ENCODE data around the gene CPNE9. TPM values are rescaled to one million over a fixed set of nuclear protein-coding genes. Genes with fewer than 3 reads are reported as not detected.

Gene CPNE9
- total RNA-seq, 5 donors from 2014 or later (not counting 1 experiment from before 2014, with no cell fraction given) = 0.19 to 1.5 (median 0.24) TPM; not detected in 1

- Mint-ChIP-seq H3K4me1 (no peaks in the 10 kb centered on the region), H3K27me3 (no peaks in the 10 kb centered on the region), H3K36me3 (peaks cover 83% of the 10 kb centered on the region), H3K27ac (no peak overlapping the region), H3K4me3 (no peak overlapping the region), H3K9me3 (no peaks in the 10 kb centered on the region)
- no peak overlapping the region for H3K4me3 ChIP-seq (ENCODE audit: control insufficient read depth in 1 of 2, extremely low read depth in 1 of 2, low read length in 1 of 2)
- DNase-seq (no peak), ATAC-seq (replicated peaks in 1 of 4) (peak in 1 of 4 experiments; percentile 19)
- peaks cover 43 to 98% of the 10 kb centered on the region in 2 donors for H3K36me3 ChIP-seq (ENCODE audit: control insufficient read depth in 2 of 2, extremely low read depth in 1 of 2, insufficient read depth in 1 of 2, low read length in 1 of 2)
- peaks cover 0 to 2% of the 10 kb centered on the region in 2 experiments for H3K27me3 ChIP-seq (replicated peaks in 1 of 2; ENCODE audit: control insufficient read depth in 2 of 2, extremely low read depth in 1 of 2, insufficient read depth in 2 of 2, low read length in 1 of 2)
- ChIA-PET CTCF (interaction anchor here in 1 of 2 donors (0.5 kb wide), 1 partner anchor 360 kb away, joined by 7 read pairs; no protein-coding TSS in a partner anchor), POLR2A (no interaction called here)
- no peaks in the 10 kb centered on the region for H3K9me3 ChIP-seq
- WGBS (ENCODE audit: insufficient coverage) = 92% methylated on average over 9 of the region's 15 CpGs
- H3K4me1 ChIP-seq (ENCODE audit: control insufficient read depth in 1 of 2, extremely low read depth in 1 of 2, insufficient read depth in 2 of 2, low read length in 2 of 2) = no peaks in the 10 kb centered on the region
- no peak overlapping the region for H3K27ac ChIP-seq (ENCODE audit: low read length)
Measured at GRCh38 chr3:9690451-9691450, 12.9 kb upstream of the CPNE9 start.

- no peaks in the 10 kb centered on the region for H3K4me1 Mint-ChIP-seq
- H3K9me3 Mint-ChIP-seq = no peaks in the 10 kb centered on the region
- peaks cover 40 to 94% of the 10 kb centered on the region in 2 donors for H3K36me3 ChIP-seq (ENCODE audit: control insufficient read depth in 2 of 2, extremely low read depth in 1 of 2, insufficient read depth in 1 of 2, low read length in 1 of 2)
- H3K4me3 ChIP-seq (ENCODE audit: control insufficient read depth in 1 of 2, extremely low read depth in 1 of 2, low read length in 1 of 2) = no peak overlapping the region
- H3K27ac Mint-ChIP-seq = no peak overlapping the region
- DNase-seq = no peak
- no peak overlapping the region for H3K4me3 Mint-ChIP-seq
- no peaks in the 10 kb centered on the region for H3K27me3 Mint-ChIP-seq
- WGBS (ENCODE audit: insufficient coverage) = no CpG with 5 or more reads among the region's 2 CpGs
- H3K4me1 ChIP-seq (ENCODE audit: control insufficient read depth in 1 of 2, extremely low read depth in 1 of 2, insufficient read depth in 2 of 2, low read length in 2 of 2) = no peaks in the 10 kb centered on the region
- H3K27me3 ChIP-seq (replicated peaks in 1 of 2; ENCODE audit: control insufficient read depth in 2 of 2, extremely low read depth in 1 of 2, insufficient read depth in 2 of 2, low read length in 1 of 2) = peaks cover 0 to 2% of the 10 kb centered on the region in 2 experiments
- H3K36me3 Mint-ChIP-seq = peaks cover 78% of the 10 kb centered on the region
- ChIA-PET POLR2A (no interaction called here), CTCF (no interaction called here)
- no peaks in the 10 kb centered on the region for H3K9me3 ChIP-seq
- H3K27ac ChIP-seq (ENCODE audit: low read length) = no peak overlapping the region
- ATAC-seq (replicated peaks in 1 of 4) = no peak
Measured at GRCh38 chr3:9691636-9692035, 12.0 kb upstream of the CPNE9 start.

GRCh38 chr3:9692416-9692815, 11.2 kb upstream of the CPNE9 start:
- no peak overlapping the region for H3K27ac Mint-ChIP-seq
- CTCF ChIA-PET = no interaction called here
- Histone ChIP-seq H3K27ac (ENCODE audit: low read length) (no peak overlapping the region), H3K4me3 (ENCODE audit: control insufficient read depth in 1 of 2, extremely low read depth in 1 of 2, low read length in 1 of 2) (no peak overlapping the region), H3K9me3 (no peaks in the 10 kb centered on the region), H3K27me3 (replicated peaks in 1 of 2; ENCODE audit: control insufficient read depth in 2 of 2, extremely low read depth in 1 of 2, insufficient read depth in 2 of 2, low read length in 1 of 2) (peaks cover 0 to 2% of the 10 kb centered on the region in 2 experiments), H3K4me1 (ENCODE audit: control insufficient read depth in 1 of 2, extremely low read depth in 1 of 2, insufficient read depth in 2 of 2, low read length in 2 of 2) (no peaks in the 10 kb centered on the region), H3K36me3 (ENCODE audit: control insufficient read depth in 2 of 2, extremely low read depth in 1 of 2, insufficient read depth in 1 of 2, low read length in 1 of 2) (peaks cover 42 to 95% of the 10 kb centered on the region in 2 donors)
- no peaks in the 10 kb centered on the region for H3K27me3 Mint-ChIP-seq
- 100% methylated on average over 1 of the region's 5 CpGs for WGBS (ENCODE audit: insufficient coverage)
- peaks cover 76% of the 10 kb centered on the region for H3K36me3 Mint-ChIP-seq
- DNase-seq (no peak), ATAC-seq (replicated peaks in 1 of 4) (no peak)
- POLR2A ChIA-PET = interaction anchor here in 1 of 2 donors (0.6 kb wide), 1 partner anchor 34 kb away, joined by 3 read pairs; no protein-coding TSS in a partner anchor
- H3K4me1 Mint-ChIP-seq = no peaks in the 10 kb centered on the region
- no peaks in the 10 kb centered on the region for H3K9me3 Mint-ChIP-seq
- H3K4me3 Mint-ChIP-seq = no peak overlapping the region

GRCh38 chr3:9695345-9695744, 8.3 kb upstream of the CPNE9 start:
- Mint-ChIP-seq H3K36me3 (peaks cover 71% of the 10 kb centered on the region), H3K9me3 (no peaks in the 10 kb centered on the region), H3K4me1 (no peaks in the 10 kb centered on the region), H3K27ac (no peak overlapping the region), H3K27me3 (no peaks in the 10 kb centered on the region), H3K4me3 (no peak overlapping the region)
- Histone ChIP-seq H3K27ac (ENCODE audit: low read length) (no peak overlapping the region), H3K9me3 (no peaks in the 10 kb centered on the region), H3K4me3 (ENCODE audit: control insufficient read depth in 1 of 2, extremely low read depth in 1 of 2, low read length in 1 of 2) (no peak overlapping the region), H3K4me1 (ENCODE audit: control insufficient read depth in 1 of 2, extremely low read depth in 1 of 2, insufficient read depth in 2 of 2, low read length in 2 of 2) (no peaks in the 10 kb centered on the region), H3K27me3 (replicated peaks in 1 of 2; ENCODE audit: control insufficient read depth in 2 of 2, extremely low read depth in 1 of 2, insufficient read depth in 2 of 2, low read length in 1 of 2) (peaks cover 0 to 2% of the 10 kb centered on the region in 2 experiments), H3K36me3 (ENCODE audit: control insufficient read depth in 2 of 2, extremely low read depth in 1 of 2, insufficient read depth in 1 of 2, low read length in 1 of 2) (peaks cover 35 to 83% of the 10 kb centered on the region in 2 donors)
- CTCF ChIA-PET = no interaction called here
- ATAC-seq (replicated peaks in 1 of 4) = no peak
- POLR2A ChIA-PET = no interaction called here
- WGBS (ENCODE audit: insufficient coverage) = 100% methylated on average over 4 of the region's 4 CpGs
- no peak for DNase-seq

GRCh38 chr3:9695746-9696145, 7.9 kb upstream of the CPNE9 start:
- H3K4me3 ChIP-seq (ENCODE audit: control insufficient read depth in 1 of 2, extremely low read depth in 1 of 2, low read length in 1 of 2) = no peak overlapping the region
- Mint-ChIP-seq H3K27me3 (no peaks in the 10 kb centered on the region), H3K36me3 (peaks cover 69% of the 10 kb centered on the region), H3K27ac (no peak overlapping the region), H3K4me1 (no peaks in the 10 kb centered on the region), H3K4me3 (no peak overlapping the region), H3K9me3 (no peaks in the 10 kb centered on the region)
- H3K27ac ChIP-seq (ENCODE audit: low read length) = no peak overlapping the region
- ATAC-seq (replicated peaks in 1 of 4) (no peak), DNase-seq (no peak)
- no peaks in the 10 kb centered on the region for H3K4me1 ChIP-seq (ENCODE audit: control insufficient read depth in 1 of 2, extremely low read depth in 1 of 2, insufficient read depth in 2 of 2, low read length in 2 of 2)
- H3K36me3 ChIP-seq (ENCODE audit: control insufficient read depth in 2 of 2, extremely low read depth in 1 of 2, insufficient read depth in 1 of 2, low read length in 1 of 2) = peaks cover 34 to 81% of the 10 kb centered on the region in 2 donors
- H3K27me3 ChIP-seq (replicated peaks in 1 of 2; ENCODE audit: control insufficient read depth in 2 of 2, extremely low read depth in 1 of 2, insufficient read depth in 2 of 2, low read length in 1 of 2) = peaks cover 0 to 2% of the 10 kb centered on the region in 2 experiments
- CTCF ChIA-PET = no interaction called here
- WGBS (ENCODE audit: insufficient coverage) = 95% methylated on average over 2 of the region's 7 CpGs
- POLR2A ChIA-PET = no interaction called here
- H3K9me3 ChIP-seq = no peaks in the 10 kb centered on the region

GRCh38 chr3:9696480-9697220, 7.0 kb upstream of the CPNE9 start:
- no peaks in the 10 kb centered on the region for H3K9me3 Mint-ChIP-seq
- H3K4me1 ChIP-seq (ENCODE audit: control insufficient read depth in 1 of 2, extremely low read depth in 1 of 2, insufficient read depth in 2 of 2, low read length in 2 of 2) = no peaks in the 10 kb centered on the region
- no peaks in the 10 kb centered on the region for H3K9me3 ChIP-seq
- H3K4me3 Mint-ChIP-seq = no peak overlapping the region
- ChIA-PET CTCF (no interaction called here), POLR2A (interaction anchor here in 1 of 2 donors (0.7 kb wide), 1 partner anchor 70 kb away, joined by 3 read pairs; no protein-coding TSS in a partner anchor)
- ATAC-seq (replicated peaks in 1 of 4) = no peak
- peaks cover 34 to 75% of the 10 kb centered on the region in 2 donors for H3K36me3 ChIP-seq (ENCODE audit: control insufficient read depth in 2 of 2, extremely low read depth in 1 of 2, insufficient read depth in 1 of 2, low read length in 1 of 2)
- no peak overlapping the region for H3K27ac Mint-ChIP-seq
- H3K4me1 Mint-ChIP-seq = no peaks in the 10 kb centered on the region
- no peak overlapping the region for H3K27ac ChIP-seq (ENCODE audit: low read length)
- H3K27me3 Mint-ChIP-seq = no peaks in the 10 kb centered on the region
- 93% methylated on average over 2 of the region's 5 CpGs for WGBS (ENCODE audit: insufficient coverage)
- H3K36me3 Mint-ChIP-seq = peaks cover 71% of the 10 kb centered on the region
- DNase-seq = no peak
- H3K4me3 ChIP-seq (ENCODE audit: control insufficient read depth in 1 of 2, extremely low read depth in 1 of 2, low read length in 1 of 2) = no peak overlapping the region
- H3K27me3 ChIP-seq (replicated peaks in 1 of 2; ENCODE audit: control insufficient read depth in 2 of 2, extremely low read depth in 1 of 2, insufficient read depth in 2 of 2, low read length in 1 of 2) = peaks cover 0 to 2% of the 10 kb centered on the region in 2 experiments

Measured in T-cell (primary cell).